HG02852 (cell line): ENCODE measurements around the gene BCAS4.
"Not testable (repeated sequence)": the region's sequence is repeated elsewhere in the genome, so short reads cannot be mapped to it uniquely, and the experiment has no call there.

ENCODE experiments used
- ATAC-seq: cut with Tn5 transposase; IDR thresholded peaks from one replicate; pipeline ENCODE4 v1.9.1; 2021; ENCODE audit warnings: mild to moderate bottlenecking, moderate library complexity; ENCODE audit not compliant: unreplicated experiment

BCAS4 gene

DNA sequence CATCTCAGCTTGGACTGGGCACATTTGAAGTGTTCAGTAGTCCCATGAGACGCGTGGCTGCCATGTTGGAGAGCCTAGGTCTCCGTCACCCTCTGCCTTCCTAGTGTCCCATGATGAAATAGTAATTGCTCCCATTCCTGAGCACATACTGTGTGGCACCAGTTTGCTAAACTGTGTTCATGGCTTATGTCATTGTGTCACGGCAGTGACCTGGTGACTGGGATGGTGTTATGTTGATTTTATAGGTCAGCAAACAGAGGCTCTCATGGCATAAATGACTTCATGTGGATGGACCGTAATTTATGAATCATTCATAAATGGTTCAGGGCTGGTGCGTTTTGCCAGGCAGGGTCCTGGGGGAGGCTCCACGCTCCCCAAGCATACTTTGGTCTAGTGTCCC, 3.8 kb downstream of the BCAS4 start:
- no peak for ATAC-seq

DNA sequence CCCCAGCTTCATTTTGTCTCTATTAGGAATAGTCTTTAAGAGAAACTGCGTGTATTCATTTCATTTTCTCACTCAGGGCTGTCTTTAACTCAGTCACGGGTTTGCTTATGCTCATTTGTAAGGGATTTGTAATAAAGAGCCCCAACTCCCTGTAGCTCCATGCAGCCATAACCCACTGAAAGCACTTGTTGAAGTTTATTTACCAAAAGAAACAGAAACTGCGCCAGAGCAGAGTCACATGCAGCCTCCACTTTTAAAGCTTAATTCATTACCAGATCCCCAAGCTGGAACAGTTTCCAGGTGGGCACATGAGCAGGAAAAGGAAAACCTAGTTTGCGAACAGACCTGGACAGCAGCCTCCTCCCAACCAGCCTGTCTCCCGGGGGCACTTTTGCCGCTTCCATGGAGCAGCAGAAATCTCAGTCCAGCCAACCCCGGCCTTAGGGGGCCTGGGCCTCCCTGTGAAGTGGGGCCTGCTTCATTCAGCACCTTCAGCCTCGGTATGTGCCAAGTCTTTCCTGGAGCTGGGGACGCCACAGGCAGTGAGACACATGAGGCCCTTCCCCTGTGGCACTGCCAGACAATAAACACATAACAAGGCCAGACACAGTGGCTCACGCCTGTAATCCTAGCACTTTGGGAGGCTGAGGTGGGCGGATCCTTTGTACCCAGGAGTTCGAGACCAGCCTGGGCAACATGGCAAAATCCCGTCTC, 4.5 kb downstream of the BCAS4 start:
- ATAC-seq = no peak

DNA sequence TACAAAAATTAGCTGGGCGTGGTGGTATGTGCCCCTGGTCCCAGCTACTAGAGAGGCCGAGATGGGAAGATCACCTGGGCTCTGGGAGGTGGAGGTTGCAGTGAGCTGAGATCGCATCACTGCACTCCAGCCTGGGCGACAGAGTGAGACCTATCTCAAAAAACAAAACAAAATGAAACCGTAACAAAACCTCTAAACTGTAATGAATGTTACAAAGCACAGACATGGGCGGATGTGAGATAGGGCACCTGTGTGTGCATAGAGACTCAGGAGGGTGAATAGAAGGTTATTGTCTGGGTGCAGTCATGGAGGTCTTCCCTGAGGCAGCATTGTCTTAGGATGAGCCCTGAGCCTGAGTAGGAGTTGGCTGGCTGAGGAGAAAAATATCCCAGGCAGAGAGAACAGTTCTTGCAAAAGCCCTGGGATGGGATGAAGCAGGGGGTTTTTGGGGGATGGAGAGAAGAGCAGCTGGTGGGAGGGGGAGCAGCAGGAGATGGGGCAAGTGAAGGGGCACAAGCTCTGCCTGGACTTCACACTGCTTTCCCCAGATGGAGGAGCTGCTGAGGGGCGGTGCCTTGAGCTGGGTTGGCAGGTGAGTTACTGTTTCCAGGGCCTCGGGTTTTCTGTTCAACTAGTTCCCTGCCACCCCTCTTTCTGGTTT, 5.2 kb downstream of the BCAS4 start:
- peak; percentile 42 for ATAC-seq

DNA sequence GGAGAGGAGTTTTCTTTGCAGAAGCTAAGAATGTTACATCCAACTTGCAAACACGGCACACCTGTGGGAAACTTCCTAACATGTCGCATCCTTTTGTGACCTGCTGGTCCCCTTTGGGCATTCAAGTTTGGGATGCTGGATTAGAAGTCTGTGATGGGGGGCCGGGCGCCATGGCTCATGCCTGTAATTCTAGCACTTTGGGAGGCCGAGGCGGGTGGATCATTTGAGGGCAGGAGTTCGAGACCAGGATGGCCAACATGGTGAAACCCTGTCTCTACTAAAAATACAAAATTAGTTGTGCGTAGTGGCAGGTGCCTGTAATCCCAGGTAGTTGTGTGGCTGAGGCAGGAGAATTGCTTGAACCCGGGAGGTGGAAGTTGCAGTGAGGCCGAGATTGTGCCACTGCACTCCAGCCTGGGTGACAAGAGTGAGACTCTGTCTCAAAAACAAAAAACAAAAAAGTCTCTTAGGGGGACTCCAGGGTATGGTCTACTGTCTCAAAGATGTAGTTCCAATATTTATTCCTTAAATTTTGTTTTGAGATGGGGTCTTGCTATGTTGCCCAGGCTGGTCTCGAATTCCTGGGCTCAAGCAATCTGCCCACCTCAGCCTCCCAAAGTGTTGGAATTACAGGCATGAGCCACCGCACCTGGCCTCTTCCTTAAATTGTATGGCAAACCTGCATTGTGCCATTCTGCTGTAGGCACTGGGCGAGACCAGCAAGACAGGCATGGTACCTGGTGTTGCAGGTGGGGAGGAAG, 6.3 kb downstream of the BCAS4 start:
- ATAC-seq = not testable (repeated sequence)

DNA sequence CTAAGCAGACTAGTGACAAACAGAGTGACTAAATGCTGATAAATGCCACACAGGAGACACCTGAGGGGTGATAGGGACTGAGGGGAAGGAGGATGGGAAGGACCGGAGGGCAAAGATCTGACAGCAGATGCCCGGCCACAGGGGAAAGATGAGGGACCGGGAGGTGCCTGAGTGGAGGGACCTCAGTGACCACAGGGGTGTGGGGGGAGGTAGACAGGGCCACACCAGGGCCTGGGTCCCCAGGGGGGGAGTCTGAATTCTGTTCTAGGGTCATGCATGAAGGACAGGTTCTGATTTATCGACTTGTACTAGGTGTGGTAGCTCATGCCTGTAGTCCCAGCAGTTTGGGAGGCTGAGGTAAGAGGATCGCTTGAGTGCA, 6.9 kb downstream of the BCAS4 start:
- ATAC-seq = no peak

DNA sequence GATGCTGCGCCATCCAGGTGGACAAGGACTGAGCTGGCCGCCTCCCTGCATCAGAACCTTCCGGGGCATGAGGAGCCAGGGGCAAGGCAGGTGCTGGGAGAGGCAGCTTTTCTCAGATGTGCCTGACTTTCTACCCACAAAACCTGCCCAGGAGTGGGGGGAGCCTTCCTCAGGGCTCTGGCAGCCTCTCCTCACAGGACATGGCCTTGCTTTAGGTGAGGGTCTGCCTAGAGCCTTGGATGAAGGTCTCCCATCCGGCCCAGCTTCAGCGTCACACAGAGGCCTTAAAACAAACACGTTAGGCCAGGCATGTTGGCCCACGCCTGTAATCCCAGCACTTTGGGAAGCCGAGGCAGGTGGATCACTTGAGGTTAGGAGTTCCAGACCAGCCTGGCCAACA, 7.4 kb downstream of the BCAS4 start:
- no peak for ATAC-seq

DNA sequence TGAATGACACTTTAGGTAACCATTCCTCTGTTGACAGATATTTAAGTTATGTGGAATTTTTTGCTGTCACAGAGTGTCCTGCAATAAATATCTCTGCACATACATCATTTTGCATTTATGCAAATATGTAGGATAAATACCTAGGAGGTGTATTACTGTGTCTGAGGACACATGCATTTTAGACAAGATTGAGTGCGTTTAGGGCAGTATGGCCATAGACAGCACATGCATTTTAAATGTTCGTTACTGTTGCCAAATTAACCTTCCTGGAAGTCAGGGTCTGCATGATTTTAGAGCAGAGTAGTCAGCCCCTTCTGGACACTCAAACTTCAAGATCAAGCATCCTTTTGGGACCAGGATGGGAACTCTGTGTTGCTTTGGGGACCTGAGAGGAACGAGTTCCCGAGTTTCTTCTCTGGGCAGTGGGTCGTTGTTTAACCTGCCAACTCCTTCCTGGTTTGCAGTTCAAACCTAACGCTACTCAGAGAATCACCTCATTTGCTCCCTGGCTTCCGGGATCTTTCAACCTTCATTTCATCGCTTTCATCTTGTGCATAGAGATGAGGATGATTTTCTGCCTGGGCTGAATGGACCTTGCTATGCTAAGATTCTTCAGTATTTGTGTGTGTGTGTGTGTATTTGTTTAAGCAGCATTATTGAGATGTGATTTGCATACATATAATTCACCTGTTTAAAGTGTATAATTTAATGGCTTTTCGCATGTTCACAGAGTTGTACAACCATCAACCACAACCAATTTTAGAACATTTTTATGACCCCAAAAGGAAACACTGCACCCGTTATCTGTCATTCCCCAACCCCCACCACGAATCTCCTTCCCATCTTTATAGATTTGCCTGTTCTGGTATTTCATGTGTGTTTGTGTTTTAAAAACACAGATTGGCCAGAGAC, 9.8 kb downstream of the BCAS4 start:
- ATAC-seq = no peak

DNA sequence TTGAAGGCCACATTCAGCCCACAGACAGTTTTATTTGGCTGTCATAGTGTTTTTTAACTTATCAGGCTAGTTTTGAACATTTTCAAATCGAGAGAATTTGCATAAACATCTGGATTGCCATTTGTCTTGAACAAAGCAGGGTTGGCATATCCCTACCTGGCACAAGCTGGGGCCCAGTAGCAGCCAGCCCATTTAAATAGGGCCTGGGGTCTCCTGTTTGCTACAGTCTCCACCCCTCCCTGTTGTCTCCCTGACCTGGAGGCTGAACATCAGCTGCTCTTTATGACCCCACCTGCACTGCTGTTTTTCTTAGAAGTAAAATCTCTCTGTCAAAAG, 10.5 kb downstream of the BCAS4 start:
- ATAC-seq = no peak

DNA sequence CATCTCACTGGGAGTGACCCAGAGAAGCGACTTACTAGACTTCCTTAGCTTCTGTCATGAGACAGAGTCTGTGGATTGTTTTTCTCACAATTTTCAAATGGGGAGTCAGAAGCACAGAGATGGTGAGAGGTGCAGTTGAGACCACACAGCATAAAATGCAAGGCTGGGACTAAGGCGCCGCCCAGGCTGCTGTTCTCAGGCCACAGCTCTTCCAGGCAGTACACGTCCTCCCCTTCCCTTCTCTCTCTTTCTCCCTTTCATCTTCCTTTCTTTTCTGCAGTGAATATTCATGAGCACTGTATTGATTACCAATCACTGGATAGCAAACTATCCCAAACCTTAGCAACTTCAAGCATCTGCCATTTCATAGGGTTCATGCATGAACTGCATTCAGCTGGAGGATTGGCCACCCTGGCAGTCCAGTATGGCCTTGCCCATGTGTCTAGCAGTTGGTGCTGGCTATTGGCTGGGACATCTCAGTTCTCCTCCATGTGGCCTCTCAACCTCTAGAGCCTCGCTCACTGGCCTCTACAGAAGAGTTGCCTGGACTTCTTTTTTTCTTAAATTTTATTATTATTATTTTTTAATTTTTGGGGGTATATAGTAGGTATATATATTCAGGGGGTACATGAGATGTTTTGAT, 11.4 kb downstream of the BCAS4 start:
- ATAC-seq = no peak

DNA sequence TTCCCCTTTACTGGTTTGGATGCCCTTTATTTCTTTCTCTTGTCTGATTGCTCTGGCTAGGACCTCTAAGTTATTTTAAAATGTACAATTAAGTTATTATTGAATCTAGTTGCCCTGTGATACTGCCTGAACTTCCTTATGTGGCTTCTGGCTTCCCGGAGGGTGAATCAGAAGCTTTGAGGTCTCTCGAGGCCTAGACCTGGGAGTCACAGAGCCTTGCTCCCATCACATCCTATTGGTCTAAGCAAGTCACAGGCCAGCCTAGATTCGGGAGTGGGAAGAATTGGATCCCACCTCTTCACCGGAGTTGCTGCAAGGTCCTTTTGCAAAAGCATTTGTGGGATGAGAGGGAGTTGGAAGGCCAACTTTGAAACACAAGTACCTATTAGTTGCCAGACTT, 15.2 kb downstream of the BCAS4 start:
- ATAC-seq = no peak

DNA sequence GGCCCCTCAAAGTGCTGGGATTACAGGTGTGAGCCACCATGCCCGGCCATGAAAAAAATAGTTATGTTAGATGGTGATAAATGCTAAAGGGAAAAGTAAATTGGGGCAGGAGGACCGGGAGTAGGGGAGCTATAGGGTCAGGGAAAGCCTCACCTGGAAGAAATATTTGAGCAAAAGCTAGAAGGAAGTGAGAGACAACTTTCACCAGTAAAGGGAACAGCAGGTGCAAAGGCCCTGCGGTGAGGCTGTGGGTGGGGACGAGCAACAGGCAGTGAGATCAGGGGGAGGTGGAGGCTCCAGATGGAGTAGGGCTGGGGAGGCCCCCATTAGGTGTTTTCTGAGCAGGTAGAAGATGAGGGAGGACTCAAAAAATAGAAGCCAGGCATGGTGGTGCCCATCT, 16.0 kb downstream of the BCAS4 start:
- peak; percentile 41 for ATAC-seq

DNA sequence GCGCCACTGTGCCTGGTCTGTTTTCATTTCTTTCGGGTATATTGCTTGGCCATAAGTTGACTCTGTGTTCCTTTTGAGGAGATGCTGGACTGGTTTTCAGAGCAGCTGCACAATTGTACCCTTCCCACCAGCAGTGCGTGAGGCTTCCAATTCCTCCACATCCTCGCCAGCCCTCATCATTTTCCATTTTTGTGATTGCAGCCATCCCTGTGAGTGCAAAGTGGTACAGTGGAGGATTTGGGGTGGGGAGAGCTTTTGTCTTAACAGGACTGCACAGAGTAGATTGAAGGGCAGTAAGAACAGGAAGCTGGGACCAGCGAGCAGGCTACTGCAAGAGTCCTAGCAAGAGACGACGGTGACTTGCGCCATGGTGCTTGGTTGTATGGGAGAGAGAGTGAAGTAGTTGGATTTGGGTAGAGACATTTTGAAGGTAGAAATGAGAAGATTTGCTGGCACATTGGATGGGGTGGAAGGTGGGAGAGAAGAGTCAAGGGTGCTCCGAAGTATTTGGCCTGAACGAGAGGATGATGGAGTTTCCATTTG, 18.3 kb downstream of the BCAS4 start:
- ATAC-seq = no peak

DNA sequence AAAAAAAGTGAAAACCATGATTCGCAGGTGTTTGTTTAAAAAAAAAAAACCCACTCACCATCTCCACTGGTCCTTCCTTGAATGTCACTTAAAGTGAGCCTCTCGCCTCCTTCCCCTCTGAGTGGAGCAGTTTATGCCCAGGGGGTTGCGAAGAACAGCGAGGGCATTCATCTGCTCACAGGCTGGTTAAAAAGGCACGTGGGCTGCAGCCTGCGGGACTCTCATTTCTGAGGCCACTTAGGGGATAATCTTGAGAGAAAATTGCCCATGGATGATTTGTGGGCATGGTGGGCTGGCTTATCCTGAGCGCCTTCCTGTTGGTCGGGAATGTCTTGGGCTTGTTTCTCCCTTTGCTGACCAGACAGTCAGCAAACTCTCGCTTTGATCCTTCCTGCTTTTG, 18.9 kb downstream of the BCAS4 start:
- no peak for ATAC-seq

DNA sequence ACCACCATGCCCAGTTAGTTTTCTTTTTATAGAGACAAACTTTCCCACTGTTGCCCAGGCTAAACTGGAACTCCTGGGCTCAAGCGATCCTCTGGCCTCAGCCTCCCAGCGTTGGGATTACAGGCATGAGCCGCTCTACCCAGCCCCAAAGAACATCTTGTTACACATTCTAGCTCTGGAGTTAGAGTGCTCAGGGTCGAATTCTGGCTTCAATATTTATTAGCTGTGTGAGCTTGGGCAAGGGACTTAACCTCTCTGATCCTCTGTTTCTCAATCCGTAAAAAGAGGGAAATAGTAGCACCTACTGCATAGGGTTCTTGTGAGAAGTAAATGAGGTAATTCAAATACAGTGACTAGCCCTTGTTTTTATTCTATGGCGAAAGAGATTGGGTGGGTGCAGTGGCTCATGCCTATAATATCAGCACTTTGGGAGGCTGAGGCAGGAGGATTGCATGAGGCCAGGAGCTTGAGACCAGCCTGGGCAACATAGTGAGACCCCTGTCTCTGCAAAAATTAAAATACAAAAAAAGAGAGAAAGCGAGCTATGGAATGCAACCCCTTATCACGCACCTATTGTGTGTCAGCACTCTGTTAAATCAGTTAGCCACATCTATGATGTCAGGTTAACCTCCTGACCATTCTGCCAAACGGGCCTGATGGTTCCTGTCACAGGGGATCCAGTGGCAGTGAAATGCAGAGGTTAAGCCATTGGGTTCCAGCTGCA, 19.7 kb downstream of the BCAS4 start:
- no peak for ATAC-seq

DNA sequence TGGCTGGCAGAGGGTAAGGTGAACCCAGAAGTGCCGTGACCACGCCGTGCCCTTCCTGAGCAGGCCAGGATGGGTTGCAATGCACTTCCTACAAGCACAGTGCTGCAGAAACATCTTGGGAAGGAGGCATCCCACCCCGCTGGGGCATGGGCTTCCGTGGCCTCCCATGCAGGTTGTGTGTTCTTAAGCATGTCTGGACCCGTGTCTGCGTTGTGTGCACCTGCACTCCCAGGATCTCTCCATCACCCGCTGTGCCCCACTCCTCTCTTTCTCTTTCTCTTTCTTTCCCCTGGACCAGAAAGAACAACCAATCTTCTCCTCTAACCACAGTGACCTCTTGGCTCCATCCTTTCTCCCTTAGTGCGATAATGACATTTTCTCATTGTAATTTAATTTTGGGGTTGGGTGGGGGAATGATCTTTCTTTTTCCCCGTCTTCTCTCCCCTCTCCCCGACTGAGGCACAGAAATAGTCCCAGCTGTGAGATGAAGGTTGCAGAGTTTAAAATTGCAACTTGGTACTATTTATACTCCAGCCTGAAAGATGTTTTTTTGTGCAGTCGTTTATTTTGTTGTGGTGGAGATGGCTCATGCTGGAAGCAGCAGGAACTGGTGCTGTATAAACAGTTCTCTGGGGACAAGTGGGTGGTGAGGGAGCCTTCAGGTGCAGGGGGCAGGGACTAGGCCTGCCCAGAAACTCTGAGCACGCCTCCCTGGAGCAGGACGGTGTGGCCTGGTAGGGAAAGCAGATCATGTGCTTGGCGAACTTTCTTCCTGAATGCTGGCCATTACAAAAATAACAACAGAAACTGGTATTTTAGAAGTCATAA, 20.5 kb downstream of the BCAS4 start:
- ATAC-seq = peak; percentile 42

DNA sequence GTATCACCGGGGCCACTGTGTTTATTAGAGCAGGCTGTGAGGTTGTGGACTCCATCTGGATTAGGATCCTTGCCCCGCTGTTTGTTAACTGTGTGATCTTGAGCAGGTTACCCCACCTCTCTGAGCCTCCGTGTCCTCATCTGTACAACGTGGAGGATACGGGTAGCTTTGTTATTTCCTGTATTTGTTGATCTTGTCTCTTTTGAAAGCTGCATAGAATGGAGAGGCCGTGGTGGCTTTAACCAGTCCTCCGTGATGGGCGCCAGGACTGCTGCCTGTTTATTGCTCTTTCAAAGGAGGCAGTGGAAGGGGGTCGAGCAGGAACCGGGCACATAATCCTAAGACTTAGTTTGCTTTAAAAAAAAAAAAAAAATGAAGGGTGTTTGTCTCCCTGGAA, 22.9 kb downstream of the BCAS4 start:
- ATAC-seq = no peak

DNA sequence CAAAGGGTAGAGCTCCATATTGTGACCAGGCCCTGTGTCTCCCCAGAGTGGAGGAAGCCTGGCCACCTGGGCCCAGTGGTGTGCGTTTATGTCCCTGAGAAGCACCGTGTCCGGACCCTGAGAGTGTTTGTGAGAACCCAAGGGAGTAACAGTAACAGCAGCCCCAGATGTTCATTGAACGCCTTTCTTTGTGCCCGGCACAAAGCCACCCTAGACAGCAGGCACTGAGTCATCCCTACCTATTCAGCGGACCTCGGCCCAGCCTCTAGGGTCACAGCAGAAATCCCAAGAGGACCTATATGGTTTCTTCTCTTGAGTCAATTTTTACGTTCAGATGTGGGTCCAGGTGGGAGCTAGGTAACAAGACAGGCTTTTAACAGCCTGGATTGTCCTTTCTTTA, 24.5 kb downstream of the BCAS4 start:
- no peak for ATAC-seq

DNA sequence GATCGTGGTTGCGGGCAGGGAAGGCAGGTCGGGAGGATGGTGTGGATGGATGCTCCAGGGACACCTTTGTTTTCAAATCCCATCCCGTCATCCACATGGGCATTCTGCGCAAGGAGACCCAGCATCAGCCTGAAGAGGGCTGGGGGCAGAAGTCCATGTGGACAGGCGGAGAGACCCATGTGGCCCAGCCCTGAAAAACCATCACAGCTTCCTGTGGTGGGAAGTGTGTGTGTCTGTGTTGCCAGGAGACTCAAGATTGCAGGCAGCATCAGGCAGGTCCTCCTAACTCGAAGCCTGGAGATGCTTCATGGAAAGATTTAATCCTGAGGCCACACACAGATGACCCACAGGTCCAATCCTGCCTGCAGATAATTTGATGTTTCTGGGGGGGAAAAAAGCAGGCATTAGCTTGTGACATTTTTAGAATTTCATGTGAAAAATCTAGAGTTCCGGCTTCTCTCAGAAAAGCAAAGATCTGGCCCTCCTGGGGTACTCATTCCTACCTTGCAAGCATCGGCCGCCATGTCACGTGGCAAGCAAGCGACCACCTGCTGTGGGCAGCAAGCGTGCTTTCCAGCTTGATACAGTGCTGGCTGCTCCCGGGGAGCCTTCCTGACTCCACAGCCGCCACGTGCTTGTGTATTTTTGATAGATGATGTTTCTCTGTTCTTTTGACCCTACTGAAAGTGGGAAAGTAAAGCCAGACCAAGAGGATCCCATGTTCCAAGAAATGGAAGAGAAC, 25.8 kb downstream of the BCAS4 start:
- no peak for ATAC-seq
